Measurements from ENCODE around the gene NUP210.
"Not testable (repeated sequence)": the region's sequence is repeated elsewhere in the genome, so short reads cannot be mapped to it uniquely, and the experiment has no call there.

- TF ChIP-seq, protein P1, sequence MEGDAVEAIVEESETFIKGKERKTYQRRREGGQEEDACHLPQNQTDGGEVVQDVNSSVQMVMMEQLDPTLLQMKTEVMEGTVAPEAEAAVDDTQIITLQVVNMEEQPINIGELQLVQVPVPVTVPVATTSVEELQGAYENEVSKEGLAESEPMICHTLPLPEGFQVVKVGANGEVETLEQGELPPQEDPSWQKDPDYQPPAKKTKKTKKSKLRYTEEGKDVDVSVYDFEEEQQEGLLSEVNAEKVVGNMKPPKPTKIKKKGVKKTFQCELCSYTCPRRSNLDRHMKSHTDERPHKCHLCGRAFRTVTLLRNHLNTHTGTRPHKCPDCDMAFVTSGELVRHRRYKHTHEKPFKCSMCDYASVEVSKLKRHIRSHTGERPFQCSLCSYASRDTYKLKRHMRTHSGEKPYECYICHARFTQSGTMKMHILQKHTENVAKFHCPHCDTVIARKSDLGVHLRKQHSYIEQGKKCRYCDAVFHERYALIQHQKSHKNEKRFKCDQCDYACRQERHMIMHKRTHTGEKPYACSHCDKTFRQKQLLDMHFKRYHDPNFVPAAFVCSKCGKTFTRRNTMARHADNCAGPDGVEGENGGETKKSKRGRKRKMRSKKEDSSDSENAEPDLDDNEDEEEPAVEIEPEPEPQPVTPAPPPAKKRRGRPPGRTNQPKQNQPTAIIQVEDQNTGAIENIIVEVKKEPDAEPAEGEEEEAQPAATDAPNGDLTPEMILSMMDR (IDR thresholded peaks at IDR 0.05) = not testable (repeated sequence)
- TF ChIP-seq POLR2AphosphoS5 (IDR thresholded peaks at IDR 0.05; ENCODE audit: low read depth, low read length); SIN3A (IDR thresholded peaks at IDR 0.05; ENCODE audit: borderline replicate concordance, low read depth, low read length); GATA2 (CRISPR knock-in tag; IDR thresholded peaks at IDR 0.05); USF2 (IDR thresholded peaks at IDR 0.05; ENCODE audit: borderline replicate concordance, low read depth, low read length); FOXM1 (IDR thresholded peaks at IDR 0.05; ENCODE audit: low read depth); REST (IDR thresholded peaks at IDR 0.05; ENCODE audit: low read depth, low read length): not testable (repeated sequence)
Measured at GRCh38 chr3:13377741-13378140, 42.4 kb downstream of the NUP210 start.

Data from SK-N-SH (cell line).